Endothelial cell of umbilical vein (primary cell): Measurements from ENCODE around the gene COL8A1. TPM values are rescaled to one million over a fixed set of nuclear protein-coding genes. Genes with fewer than 3 reads are reported as not detected.

Source experiments
- BruUV-seq: library from RNA; stranded (reverse); fragments of 400-500 nt; replicated peaks from 2 replicates; lab custom pipeline; 2021; lab: Mats Ljungman, UMichigan
- CTCF ChIA-PET: fragments of 300-600, 350-600 bp; sonication (Branson Sonifier 250); formaldehyde crosslinking; loops from one replicate; lab custom pipeline; 2021; ENCODE audit warnings: antibody characterized with exemption, inconsistent platforms; lab: Charles Lee
- POLR2A ChIA-PET: fragments of 300-600, 350-600 bp; sonication (Branson Sonifier 250); formaldehyde crosslinking; loops from one replicate; lab custom pipeline; 2021; ENCODE audit warnings: antibody characterized with exemption, inconsistent platforms; lab: Charles Lee
- DNase-seq: peaks from one replicate; pipeline ENCODE4 v3.0.0-alpha.2; 2011; ENCODE audit warnings: low read depth, low spot score
- FAIRE-seq: peaks from 2 replicates; lab custom pipeline; 2011; peaks lifted over from hg19 to GRCh38; lab: Jason Lieb, UNC
- H2AFZ ChIP-seq: 2 replicates; pipeline ENCODE4 v1.6.0; 2012; ENCODE audit warnings: low read depth, low read length, control low read depth, inconsistent platforms
- H3K27ac ChIP-seq: 2 replicates; pipeline ENCODE4 v1.5.1; 2011; ENCODE audit warnings: low read depth, mild to moderate bottlenecking, control low read depth, low read length, moderate library complexity; ENCODE audit not compliant: insufficient read depth
- H3K27me3 ChIP-seq, 2 experiments: 2 replicates each; pipeline versions ENCODE4 v1.6.0 to v1.6.1; 2011; ENCODE audit warnings: low read length in 2 of 2, mixed read lengths in 1 of 2; ENCODE audit not compliant: control insufficient read depth in 2 of 2, insufficient read depth in 2 of 2
- H3K36me3 ChIP-seq, 2 experiments: 2 replicates in 1 of 2; 3 replicates in 1 of 2; pipeline ENCODE4 v1.5.1; 2011; ENCODE audit warnings: low read length in 2 of 2, mild to moderate bottlenecking in 1 of 2, moderate library complexity in 1 of 2; ENCODE audit not compliant: control insufficient read depth in 2 of 2, insufficient read depth in 2 of 2; ENCODE audit errors: extremely low read depth in 1 of 2
- H3K4me1 ChIP-seq: 3 replicates; pipeline ENCODE4 v1.5.1; 2011; ENCODE audit warnings: mild to moderate bottlenecking, low read length; ENCODE audit not compliant: control insufficient read depth, insufficient read depth; ENCODE audit errors: extremely low read depth
- H3K4me2 ChIP-seq: 2 replicates; pipeline ENCODE4 v1.6.1; 2011; ENCODE audit warnings: low read length, control low read depth, mixed read lengths; ENCODE audit not compliant: insufficient read depth
- H3K4me3 ChIP-seq, 3 experiments: fragments of 200-600 bp in 1 of 3; sonication (generic), shearing (Covaris generic) in 1 of 3; replicated peaks in 1 of 3; 2 replicates each; pipeline ENCODE4 v1.5.1; 2011 to 2016; ENCODE audit warnings: control low read depth in 3 of 3, low read length in 3 of 3, mild to moderate bottlenecking in 2 of 3, inconsistent platforms in 1 of 3, low read depth in 1 of 3, moderate library complexity in 1 of 3; ENCODE audit not compliant: insufficient read depth in 1 of 3
- H3K79me2 ChIP-seq: 2 replicates; pipeline ENCODE4 v1.6.0; 2012; ENCODE audit warnings: low read length, inconsistent platforms; ENCODE audit not compliant: control insufficient read depth, insufficient read depth
- H3K9ac ChIP-seq: replicated peaks from 2 replicates; pipeline ENCODE3; 2011; ENCODE audit warnings: low read length, control low read depth; ENCODE audit not compliant: insufficient read depth; ENCODE audit errors: extremely low read depth
- H3K9me1 ChIP-seq: replicated peaks from 3 replicates; pipeline ENCODE4 v1.6.0; 2011; ENCODE audit warnings: mild to moderate bottlenecking, low read length; ENCODE audit not compliant: control insufficient read depth, insufficient read depth; ENCODE audit errors: extremely low read depth
- H3K9me3 ChIP-seq: replicated peaks from 2 replicates; pipeline ENCODE4 v1.5.1; 2012; ENCODE audit warnings: low read length, inconsistent platforms; ENCODE audit not compliant: control insufficient read depth, insufficient read depth
- H4K20me1 ChIP-seq: replicated peaks from 2 replicates; pipeline ENCODE3; 2011; ENCODE audit warnings: mild to moderate bottlenecking, low read length; ENCODE audit not compliant: control insufficient read depth, insufficient read depth; ENCODE audit errors: extremely low read depth
- EZH2 ChIP-seq: IDR thresholded peaks from 2 replicates; pipeline ENCODE4 v1.6.1; 2012; ENCODE audit warnings: borderline replicate concordance, low read depth, mild to moderate bottlenecking, moderate library complexity, low read length, inconsistent platforms; ENCODE audit not compliant: severe bottlenecking
- FOS ChIP-seq: IDR thresholded peaks from 2 replicates; pipeline ENCODE4 v1.6.1; 2011; ENCODE audit warnings: mild to moderate bottlenecking, low read length, moderate library complexity, borderline replicate concordance; ENCODE audit not compliant: insufficient read depth
- GATA2 ChIP-seq: IDR thresholded peaks from 2 replicates; pipeline ENCODE4 v1.7.0; 2011; ENCODE audit warnings: low read depth, mild to moderate bottlenecking, moderate library complexity, mixed read lengths, low read length; ENCODE audit not compliant: insufficient read length, insufficient read depth
- JUN ChIP-seq: IDR thresholded peaks from 2 replicates; pipeline ENCODE4 v1.6.1; 2011; ENCODE audit warnings: borderline replicate concordance, low read depth; ENCODE audit not compliant: insufficient read length, insufficient read depth
- MYC ChIP-seq: IDR thresholded peaks from one replicate; pipeline ENCODE4 v1.6.1; 2011; ENCODE audit warnings: mild to moderate bottlenecking, low read depth, low read length
- POLR2A ChIP-seq: IDR thresholded peaks from 2 replicates; pipeline ENCODE4 v1.6.1; 2012; ENCODE audit warnings: low read depth, mild to moderate bottlenecking, control low read depth, low read length
- POLR2AphosphoS5 ChIP-seq: IDR thresholded peaks from 2 replicates; pipeline ENCODE4 v1.6.1; 2012; ENCODE audit warnings: low read depth, mild to moderate bottlenecking, control low read depth, low read length, moderate library complexity; ENCODE audit not compliant: insufficient read depth
- dilution Hi-C: fragments of 300-500 bp; cut with MboI; formaldehyde crosslinking; loops from one replicate; pipeline ENCODE4 v1.15.0; 2019; ENCODE audit warnings: low sequenced_read_pairs; ENCODE audit not compliant: extremely low pct_ligation_motif_present
- intact Hi-C: fragments of 100-400 bp; cut with micrococcal nuclease; formaldehyde crosslinking; loops from one replicate; pipeline ENCODE4 v1.10.0; 2022
- polyA plus RNA-seq, 4 experiments: library from polyadenylated mRNA; depleted of rRNA in 3 of 4; stranded (reverse) in 3 of 4; unstranded in 1 of 4; fragments of >200 nt; gene quantifications; 2 replicates each; pipeline versions ENCODE4 v1.2.1 to v1.2.3, GENCODE V29; 2011 to 2012; ENCODE audit warnings: missing spikeins in 1 of 4
- total RNA-seq: library from RNA; stranded (reverse); gene quantifications from 2 replicates; pipeline ENCODE4 v1.2.3, GENCODE V29; 2021
- TF ChIP-seq, protein P1 (sequence below), 2 donors: IDR thresholded peaks; 1 replicate in 1 of 2; 2 replicates in 1 of 2; pipeline ENCODE4 v1.5.1; 2011; ENCODE audit warnings: low read length in 2 of 2, mild to moderate bottlenecking in 2 of 2, moderate library complexity in 2 of 2, control low read depth in 1 of 2, inconsistent platforms in 1 of 2, low read depth in 1 of 2; ENCODE audit not compliant: insufficient read depth in 1 of 2; ENCODE audit errors: extremely low read depth in 1 of 2
- TF ChIP-seq, protein P2 (sequence below): IDR thresholded peaks from 2 replicates; pipeline ENCODE4 v1.6.1; 2011; ENCODE audit not compliant: insufficient read depth, insufficient read length

COL8A1 gene
- total and polyA plus RNA-seq, 2 donors (not counting 3 experiments of a cell fraction or from before 2014, with no cell fraction given), result 358 to 634 TPM

DNA sequence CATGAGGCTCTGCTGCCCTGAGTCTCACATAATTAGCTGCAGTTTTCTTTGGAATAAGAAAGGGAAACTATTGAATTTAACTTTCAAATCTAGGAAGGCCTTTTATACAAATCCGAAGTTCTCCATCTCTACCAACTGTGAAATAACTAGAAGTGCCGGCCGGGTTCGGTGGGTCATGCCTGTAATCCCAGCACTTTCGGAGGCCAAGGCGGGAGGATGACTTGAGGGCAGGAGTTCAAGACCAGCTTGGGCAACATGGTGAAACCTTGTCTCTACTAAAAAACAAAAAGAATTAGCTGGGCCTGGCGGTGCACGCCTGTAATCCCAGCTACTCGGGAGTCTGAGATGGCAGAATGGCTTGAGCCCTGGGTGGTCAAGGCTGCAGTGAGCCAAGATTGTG is 43.6 kb downstream of the COL8A1 start:
- Histone ChIP-seq H3K79me2 (peaks cover 50% of the 10 kb centered on the region), H3K4me2 (no peak overlapping the region), H3K9me1 (no peaks in the 10 kb centered on the region), H3K9ac (no peak overlapping the region), H3K4me1 (no peaks in the 10 kb centered on the region), H3K9me3 (no peaks in the 10 kb centered on the region), H4K20me1 (no peaks in the 10 kb centered on the region), H3K27ac (no peak overlapping the region), H2AFZ (no peak overlapping the region), H3K4me3 (no peak overlapping the region), H3K27me3 (no peaks in the 10 kb centered on the region), H3K36me3 (peaks cover 3 to 8% of the 10 kb centered on the region in 2 experiments)
- DNase-seq (no peak), FAIRE-seq (no peak)
- ChIA-PET CTCF (interaction anchor here (0.9 to 3.7 kb wide), 9 partner anchors 9 to 659 kb away, joined by 3 to 32 read pairs (median 3); partner anchors contain the start of gene COL8A1), POLR2A (no interaction called here)
- intact Hi-C loops, result no loop called here
- dilution Hi-C loops, result no loop called here
- BruUV-seq, result no TSS peak
- TF ChIP-seq POLR2AphosphoS5 (no peak), MYC (no peak)
- TF ChIP-seq, protein P1, sequence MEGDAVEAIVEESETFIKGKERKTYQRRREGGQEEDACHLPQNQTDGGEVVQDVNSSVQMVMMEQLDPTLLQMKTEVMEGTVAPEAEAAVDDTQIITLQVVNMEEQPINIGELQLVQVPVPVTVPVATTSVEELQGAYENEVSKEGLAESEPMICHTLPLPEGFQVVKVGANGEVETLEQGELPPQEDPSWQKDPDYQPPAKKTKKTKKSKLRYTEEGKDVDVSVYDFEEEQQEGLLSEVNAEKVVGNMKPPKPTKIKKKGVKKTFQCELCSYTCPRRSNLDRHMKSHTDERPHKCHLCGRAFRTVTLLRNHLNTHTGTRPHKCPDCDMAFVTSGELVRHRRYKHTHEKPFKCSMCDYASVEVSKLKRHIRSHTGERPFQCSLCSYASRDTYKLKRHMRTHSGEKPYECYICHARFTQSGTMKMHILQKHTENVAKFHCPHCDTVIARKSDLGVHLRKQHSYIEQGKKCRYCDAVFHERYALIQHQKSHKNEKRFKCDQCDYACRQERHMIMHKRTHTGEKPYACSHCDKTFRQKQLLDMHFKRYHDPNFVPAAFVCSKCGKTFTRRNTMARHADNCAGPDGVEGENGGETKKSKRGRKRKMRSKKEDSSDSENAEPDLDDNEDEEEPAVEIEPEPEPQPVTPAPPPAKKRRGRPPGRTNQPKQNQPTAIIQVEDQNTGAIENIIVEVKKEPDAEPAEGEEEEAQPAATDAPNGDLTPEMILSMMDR (IDR thresholded peaks at IDR 0.05; ENCODE audit: extremely low read depth in 1 of 2, insufficient read depth in 1 of 2, low read depth in 1 of 2, low read length in 2 of 2), result no peak

DNA sequence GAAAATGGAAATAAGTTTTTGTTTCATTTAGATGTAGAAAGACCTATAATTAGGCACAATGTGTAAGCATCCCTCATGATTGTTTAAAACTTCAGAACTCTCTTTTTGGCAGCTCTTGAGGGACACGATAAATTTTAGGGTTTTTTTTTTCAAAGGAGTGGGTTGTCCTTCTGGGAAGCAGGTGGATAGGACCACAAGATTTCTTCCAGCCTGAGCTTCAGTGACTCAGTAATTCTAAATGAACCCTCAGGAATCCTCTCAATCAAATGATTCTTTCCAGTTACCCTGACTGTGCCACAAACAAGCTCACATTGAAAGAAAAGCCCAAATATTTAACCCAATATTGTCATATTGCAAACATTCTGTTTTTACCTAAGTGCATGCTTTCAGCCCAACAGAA is 45.1 kb downstream of the COL8A1 start:
- dilution Hi-C loops, result no loop called here
- Histone ChIP-seq H3K79me2 (peaks cover 56% of the 10 kb centered on the region), H3K9me1 (no peaks in the 10 kb centered on the region), H2AFZ (no peak overlapping the region), H3K27me3 (no peaks in the 10 kb centered on the region), H3K4me3 (no peak overlapping the region), H3K4me2 (no peak overlapping the region), H3K27ac (no peak overlapping the region), H3K9me3 (no peaks in the 10 kb centered on the region), H4K20me1 (peaks cover 2% of the 10 kb centered on the region), H3K9ac (no peak overlapping the region), H3K36me3 (peaks cover 0 to 5% of the 10 kb centered on the region in 2 experiments), H3K4me1 (no peaks in the 10 kb centered on the region)
- TF ChIP-seq GATA2 (no peak), FOS (no peak), JUN (no peak), POLR2A (no peak), POLR2AphosphoS5 (no peak), MYC (no peak), EZH2 (no peak)
- TF ChIP-seq, protein P2, sequence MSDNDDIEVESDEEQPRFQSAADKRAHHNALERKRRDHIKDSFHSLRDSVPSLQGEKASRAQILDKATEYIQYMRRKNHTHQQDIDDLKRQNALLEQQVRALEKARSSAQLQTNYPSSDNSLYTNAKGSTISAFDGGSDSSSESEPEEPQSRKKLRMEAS, result no peak
- TF ChIP-seq, protein P1 (IDR thresholded peaks at IDR 0.05; ENCODE audit: extremely low read depth in 1 of 2, insufficient read depth in 1 of 2, low read depth in 1 of 2, low read length in 2 of 2), result no peak
- intact Hi-C loops, result no loop called here
- ChIA-PET POLR2A (no interaction called here), CTCF (interaction anchor here (0.9 to 3.7 kb wide), 13 partner anchors 8 to 660 kb away, joined by 3 to 32 read pairs (median 5); no protein-coding TSS in a partner anchor)
- no peak for DNase-seq
- no TSS peak for BruUV-seq
- FAIRE-seq, result no peak
